ENCODE measurements around the gene TMEM109.

DNA sequence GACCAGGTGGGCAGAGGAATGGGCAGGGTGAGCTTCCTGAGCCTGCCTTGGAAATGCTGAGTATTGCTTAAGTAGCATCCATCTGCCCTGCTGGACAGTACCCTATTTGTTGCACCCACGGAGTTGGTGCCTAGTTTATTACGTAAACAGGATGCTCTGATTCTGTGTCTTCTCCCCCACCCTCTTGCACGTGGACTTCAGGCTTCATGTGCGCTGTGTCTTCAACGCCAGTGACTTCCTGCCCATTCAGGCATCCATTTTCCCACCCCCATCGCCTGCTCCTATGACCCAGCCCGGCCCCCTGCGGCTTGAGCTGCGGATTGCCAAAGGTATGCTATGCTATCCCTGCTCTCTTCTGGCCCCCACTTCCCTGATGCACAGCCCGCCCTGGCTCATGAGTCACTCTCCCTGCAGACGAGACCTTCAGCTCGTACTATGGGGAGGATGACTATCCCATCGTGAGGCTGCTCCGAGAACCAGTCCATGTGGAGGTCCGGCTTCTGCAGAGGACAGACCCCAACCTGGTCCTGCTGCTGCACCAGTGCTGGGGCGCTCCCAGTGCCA is 40.9 kb upstream of the TMEM109 start:
- TF ChIP-seq GABPA (IDR thresholded peaks at IDR 0.05; ENCODE audit: borderline replicate concordance, insufficient read depth, low read length) (no peak), POLR2AphosphoS5 (IDR thresholded peaks at IDR 0.05; ENCODE audit: low read depth, low read length) (no peak), FOSL1 (IDR thresholded peaks at IDR 0.05; ENCODE audit: insufficient read depth, low read depth, low read length) (no peak), SIN3A (conservative IDR thresholded peaks at IDR 0.05 in 1 of 2, IDR thresholded peaks at IDR 0.05 in 1 of 2; ENCODE audit: low read depth in 1 of 2, low read length in 2 of 2) (no peak), RAD21 (IDR thresholded peaks at IDR 0.05 in 1 of 2, conservative IDR thresholded peaks at IDR 0.05 in 1 of 2; ENCODE audit: low read depth in 2 of 2, low read length in 2 of 2) (no peak), TCF12 (IDR thresholded peaks at IDR 0.05; ENCODE audit: low read depth, low read length) (no peak), EZH2 (IDR thresholded peaks at IDR 0.05; ENCODE audit: low read depth, low read length, severe bottlenecking) (no peak), SRF (IDR thresholded peaks at IDR 0.05; ENCODE audit: low read depth, low read length) (no peak)
- TF ChIP-seq, protein P1, sequence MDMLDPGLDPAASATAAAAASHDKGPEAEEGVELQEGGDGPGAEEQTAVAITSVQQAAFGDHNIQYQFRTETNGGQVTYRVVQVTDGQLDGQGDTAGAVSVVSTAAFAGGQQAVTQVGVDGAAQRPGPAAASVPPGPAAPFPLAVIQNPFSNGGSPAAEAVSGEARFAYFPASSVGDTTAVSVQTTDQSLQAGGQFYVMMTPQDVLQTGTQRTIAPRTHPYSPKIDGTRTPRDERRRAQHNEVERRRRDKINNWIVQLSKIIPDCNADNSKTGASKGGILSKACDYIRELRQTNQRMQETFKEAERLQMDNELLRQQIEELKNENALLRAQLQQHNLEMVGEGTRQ (IDR thresholded peaks at IDR 0.05; ENCODE audit: low read length), result no peak
